Muscle of arm (tissue), 12 donors: ENCODE measurements around the gene LYPD4. TPM values are rescaled to one million over a fixed set of nuclear protein-coding genes. Genes with fewer than 3 reads are reported as not detected.
"Not testable (repeated sequence)": the region's sequence is repeated elsewhere in the genome, so short reads cannot be mapped to it uniquely, and the experiment has no call there.

ENCODE experiments used
- DNase-seq: peaks from one replicate; pipeline ENCODE4 v3.0.0-alpha.2; 2013
- polyA plus RNA-seq, 12 donors: library from polyadenylated mRNA; unstranded; fragments of 120-200 nt; gene quantifications; one replicate each; pipeline ENCODE4 v1.2.1, GENCODE V29; 2013; ENCODE audit not compliant: insufficient read length in 12 of 12

Gene LYPD4
- polyA plus RNA-seq, 12 donors, result not detected

DNA sequence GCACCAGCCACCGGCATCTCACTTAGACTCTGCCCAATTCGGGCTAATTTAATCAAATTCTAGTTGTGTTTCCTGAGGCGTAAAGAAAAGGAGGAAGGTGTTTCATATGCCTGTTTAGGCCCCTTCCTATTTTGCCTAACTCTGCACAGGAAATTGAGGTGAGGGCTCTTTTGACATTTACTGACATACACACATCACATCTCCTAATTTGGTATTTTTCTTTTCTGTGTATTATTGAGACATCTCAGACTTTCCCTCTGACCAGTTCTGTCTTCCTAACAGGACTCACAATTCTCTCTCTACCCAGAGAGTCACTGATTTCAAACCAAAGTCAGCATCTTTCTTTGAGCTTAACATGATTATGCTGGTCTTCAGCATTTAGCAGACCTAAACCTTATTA is 40.1 kb downstream of the LYPD4 start:
- no peak for DNase-seq

DNA sequence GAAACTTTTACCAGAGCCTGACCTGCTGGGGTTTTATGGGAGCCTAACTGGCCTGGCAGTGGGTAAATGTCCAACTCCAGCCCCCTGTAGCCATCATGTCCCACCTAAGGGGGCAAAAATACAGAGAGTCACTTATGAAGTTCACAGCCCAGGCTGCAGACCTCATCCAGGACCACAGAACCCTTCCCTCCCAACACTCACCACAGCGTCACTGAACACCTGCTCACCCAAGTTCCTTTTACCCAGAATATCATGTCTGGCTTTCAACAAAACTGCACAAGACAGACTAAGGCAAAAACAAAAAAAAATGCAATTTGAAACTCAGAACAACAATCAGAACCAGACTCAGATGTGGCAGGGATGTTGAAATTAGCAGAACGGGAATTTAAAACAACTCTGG is 41.7 kb downstream of the LYPD4 start:
- no peak for DNase-seq

DNA sequence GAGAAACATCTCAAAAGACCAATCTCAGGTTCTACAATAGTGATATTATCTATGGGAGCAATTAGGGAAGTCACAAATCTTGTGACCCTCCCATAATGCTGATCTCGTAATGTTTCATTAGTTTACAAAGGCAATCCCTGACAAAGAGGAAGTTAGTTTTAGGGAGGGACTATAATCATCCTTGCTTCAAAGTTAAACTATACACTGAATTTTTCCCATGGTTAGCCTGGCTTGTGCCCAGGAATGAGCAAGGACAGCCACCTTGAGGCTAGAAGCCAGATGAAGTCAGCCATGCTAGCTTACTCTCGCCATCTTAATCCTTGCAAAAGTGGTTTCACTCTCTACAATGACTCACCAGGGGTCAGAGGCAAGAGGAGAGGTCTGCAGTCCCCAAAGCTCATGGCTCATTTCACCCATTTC is 42.7 kb downstream of the LYPD4 start:
- no peak for DNase-seq

DNA sequence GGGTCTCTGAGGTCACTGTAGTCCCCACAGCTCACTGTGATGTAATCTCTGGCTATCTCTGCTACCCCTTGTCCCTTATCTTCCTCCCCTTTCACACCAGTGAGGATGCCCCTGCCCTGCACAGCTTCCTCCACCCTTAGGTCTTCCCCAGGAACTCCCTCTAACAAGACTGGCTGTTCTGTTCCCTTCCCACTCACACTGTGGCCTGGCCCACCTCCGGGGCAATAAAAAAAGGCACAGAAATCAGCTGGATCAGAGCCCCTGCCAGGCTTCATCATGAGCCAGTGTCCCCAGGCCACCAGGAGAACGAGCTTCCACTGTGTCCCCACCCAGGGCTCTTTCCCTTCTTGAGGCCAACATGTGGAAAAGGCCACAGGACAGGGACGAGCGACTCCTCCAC is 43.5 kb downstream of the LYPD4 start:
- no peak for DNase-seq

DNA sequence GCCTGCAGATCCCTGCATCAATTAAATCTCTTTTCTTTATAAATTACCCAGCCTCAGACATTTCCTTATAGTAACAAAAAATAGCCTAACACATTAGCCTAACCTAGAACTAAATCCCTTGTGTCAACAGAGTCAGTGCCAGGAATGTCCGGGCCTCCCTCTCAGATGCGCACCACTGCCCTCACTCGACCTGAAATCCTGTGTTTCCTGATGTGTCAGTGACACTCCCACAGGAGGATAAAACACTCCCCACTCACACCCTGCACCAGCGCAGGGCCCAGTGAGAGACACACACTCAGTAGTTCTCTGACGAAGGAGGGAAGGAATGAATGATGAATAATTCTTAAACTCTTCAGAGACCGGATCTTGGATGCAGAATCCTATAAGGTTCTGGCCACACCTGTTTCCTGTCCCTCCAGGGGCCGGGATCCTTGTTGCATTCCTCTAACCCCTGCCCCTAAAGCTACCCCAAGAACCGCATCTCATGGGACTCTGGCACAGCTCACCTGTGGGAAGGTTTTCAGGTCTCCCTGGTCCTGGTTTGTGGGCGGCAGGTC is 45.0 kb downstream of the LYPD4 start:
- no peak for DNase-seq

DNA sequence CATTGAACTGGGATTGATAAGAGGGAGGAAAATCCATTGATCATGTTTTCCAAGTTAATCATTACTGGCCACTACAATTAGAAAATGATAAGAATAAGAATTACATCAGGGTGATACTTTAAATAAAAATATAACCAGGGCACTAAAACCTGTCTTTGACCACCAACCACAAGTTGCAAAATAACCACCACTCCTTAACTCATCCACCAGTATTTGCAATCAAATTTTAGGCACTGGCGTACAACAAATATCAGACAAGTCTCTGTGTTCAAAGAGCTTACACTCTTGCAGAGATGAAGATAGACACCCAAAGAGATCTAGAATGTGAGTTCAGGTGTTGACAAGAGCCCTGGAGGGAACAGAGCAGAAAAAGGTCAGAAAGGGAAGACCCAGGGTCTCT is 47.6 kb downstream of the LYPD4 start:
- DNase-seq, result no peak

DNA sequence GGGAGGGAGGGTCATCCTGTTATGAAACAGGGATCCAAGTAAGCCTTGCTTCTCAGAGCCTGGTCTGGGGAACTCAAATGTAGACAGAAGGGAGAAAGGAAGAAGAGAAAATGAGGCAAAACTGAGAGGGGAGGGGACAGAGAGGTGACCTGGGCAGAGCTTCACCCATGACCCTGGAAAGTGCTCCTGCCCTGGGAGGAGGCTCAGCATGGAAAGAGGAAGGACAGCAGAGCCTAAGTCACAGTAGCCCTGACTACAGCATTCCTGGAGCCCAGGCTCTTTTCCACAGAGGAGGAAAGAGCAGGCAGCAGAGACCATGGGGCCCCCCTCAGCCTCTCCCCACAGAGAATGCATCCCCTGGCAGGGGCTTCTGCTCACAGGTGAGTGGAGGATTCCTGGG is 48.1 kb downstream of the LYPD4 start, which contains the start of gene CEACAM3:
Gene CEACAM3 (plus strand): TSS at position 226 of the 400 bp plus-strand sequence. CDS start 91 bp downstream, at position 317.
- DNase-seq, result no peak

DNA sequence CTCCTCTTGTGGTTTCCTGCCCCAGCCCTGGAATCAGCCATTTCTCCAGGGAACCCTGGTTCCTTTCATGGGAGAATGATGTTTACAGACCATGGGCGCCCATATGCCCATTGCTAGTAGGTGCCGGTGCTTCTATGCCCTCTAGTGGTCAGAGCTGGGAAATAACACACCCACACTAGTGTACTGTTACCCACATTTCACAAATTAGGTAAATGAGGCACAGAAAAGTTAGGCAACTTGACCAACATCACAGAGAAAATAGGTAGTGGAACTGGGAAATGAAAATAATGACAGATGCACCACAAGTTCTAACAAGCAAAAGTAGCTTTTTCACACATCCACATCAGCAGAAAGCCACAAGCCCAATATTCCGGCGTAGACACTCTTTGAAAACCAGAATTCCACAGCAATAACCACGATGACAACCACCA is 49.4 kb downstream of the LYPD4 start:
- no peak for DNase-seq

DNA sequence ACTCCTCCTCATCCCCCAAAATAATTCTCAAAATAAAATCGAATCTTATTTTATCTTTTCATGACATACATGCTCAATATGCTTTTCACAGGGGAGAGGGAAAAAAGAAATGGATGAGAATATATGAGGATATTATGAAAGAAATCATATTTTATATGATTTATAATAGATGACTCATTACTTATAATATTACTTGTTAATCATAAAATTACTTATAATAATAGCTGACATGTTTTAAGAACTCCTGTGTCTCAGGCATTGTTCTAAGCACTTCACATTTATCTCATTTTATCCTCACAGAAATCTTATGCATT is 51.1 kb downstream of the LYPD4 start:
- no peak for DNase-seq

DNA sequence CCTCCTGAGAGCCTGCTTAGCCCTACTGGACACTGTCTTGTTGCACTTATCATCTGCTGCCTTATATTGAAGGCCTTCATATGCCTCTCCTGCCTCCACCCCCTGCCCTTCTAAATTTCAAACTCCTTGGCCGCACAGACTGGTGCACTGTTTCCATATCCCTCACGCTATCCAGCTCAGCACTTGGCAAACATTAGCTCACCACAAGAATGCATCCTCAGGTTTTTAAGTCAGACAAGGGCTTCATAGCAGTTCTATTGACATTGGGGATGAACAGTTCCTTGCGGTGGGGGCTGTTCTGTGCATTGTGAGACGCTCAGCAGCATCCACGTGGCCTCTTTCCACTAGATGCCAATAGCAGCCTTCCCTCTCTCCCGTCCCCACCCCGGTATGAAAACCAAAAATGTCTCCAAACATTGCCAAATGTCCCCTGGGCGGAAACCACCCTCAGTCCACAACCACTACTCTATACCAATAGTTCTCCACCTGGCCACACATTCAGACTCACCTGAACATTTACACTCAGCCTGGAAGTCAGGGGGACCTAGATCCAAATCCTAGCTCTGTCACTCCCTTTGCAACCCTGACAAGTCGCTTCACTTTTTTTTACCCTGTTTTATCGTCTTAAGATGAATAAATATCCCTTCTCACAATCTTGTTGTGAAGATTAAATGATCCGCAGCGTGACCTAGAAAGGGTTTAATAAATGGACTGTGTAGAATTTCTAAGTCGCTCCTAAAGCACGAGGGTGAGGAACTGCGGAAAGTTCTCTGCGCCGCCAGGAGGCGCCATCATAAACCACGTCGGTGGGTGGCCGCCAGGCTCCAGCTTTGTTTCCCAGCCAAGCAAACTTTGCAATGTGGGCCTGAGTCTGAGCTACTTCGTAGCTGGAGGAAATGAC is 51.7 kb downstream of the LYPD4 start:
- DNase-seq, result no peak

DNA sequence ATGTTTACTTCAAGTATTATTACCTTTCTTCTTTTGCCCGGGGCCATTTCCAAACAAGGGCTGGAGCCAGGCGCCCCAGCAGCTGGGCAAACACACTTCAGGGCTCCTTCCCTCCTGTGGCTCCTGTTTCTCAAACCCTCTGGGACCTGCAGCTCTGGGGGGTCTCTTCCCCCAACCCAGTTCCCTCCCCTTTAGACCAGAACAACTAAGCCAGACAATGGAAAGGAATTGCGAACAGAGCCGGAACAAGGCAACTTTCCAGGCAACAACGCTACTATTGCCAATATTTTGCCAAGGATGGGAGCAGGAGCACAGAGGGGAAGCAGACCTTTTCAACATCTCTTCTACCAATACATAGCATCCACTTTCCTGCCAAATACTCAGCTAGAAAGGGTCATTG is 55.4 kb downstream of the LYPD4 start:
- not testable (repeated sequence) for DNase-seq

DNA sequence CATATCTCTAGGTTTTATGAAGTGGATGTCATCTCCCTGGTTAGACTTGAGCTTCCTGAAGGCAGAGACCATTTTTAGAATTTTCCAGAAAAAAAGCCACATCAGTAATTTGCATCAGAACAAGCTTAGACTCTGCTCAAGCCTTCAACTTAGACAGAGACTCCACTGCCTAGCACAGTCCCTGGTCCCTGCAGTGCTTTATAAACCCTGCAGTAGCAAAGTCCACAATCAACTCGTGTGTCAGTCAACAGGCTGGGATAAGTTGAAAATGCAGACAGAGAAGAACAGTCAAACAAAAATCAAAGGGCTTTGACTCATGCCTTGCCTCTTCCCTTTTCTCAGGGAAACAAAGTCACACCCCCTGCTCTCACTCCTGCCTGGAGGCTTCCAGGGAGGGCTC is 56.0 kb downstream of the LYPD4 start:
- not testable (repeated sequence) for DNase-seq

Other genes starting within 250 kb of the LYPD4 start
- under 1 TPM in 4 of 12 donors, not detected in 8; 0.09 to 0.79 (median 0.29) TPM for gene CEACAM4, start 217.6 kb downstream of the LYPD4 start, polyA plus RNA-seq
- gene CEACAM7, start 156.4 kb downstream of the LYPD4 start, polyA plus RNA-seq, result not detected
- gene CEACAM5, start 136.1 kb downstream of the LYPD4 start, polyA plus RNA-seq, result 10 to 100 TPM in 1 of 12 donors, under 1 TPM in 6, not detected in 5; 0.05 to 23.2 (median 0.21) TPM
- 1 to 10 TPM in 2 of 12 donors, under 1 TPM in 7, not detected in 3; 0.08 to 5.2 (median 0.21) TPM for gene CEACAM6, start 89.2 kb downstream of the LYPD4 start, polyA plus RNA-seq
- gene CEACAM3, start 48.1 kb downstream of the LYPD4 start, polyA plus RNA-seq, result under 1 TPM in 3 of 12 donors, not detected in 9; 0.24 to 0.48 (median 0.40) TPM
- not detected for gene DMRTC2, start 359 bp upstream of the LYPD4 start, polyA plus RNA-seq
- gene RPS19, start 15.6 kb upstream of the LYPD4 start, polyA plus RNA-seq, result 1,000 to 10,000 TPM in 11 of 12 donors, not detected in 1; 1,642 to 2,436 (median 1,937) TPM
- 1 to 10 TPM in 1 of 12 donors, under 1 TPM in 9, not detected in 2; 0.48 to 9.8 (median 0.73) TPM for gene CD79A, start 32.6 kb upstream of the LYPD4 start, polyA plus RNA-seq
- gene ARHGEF1, start 38.5 kb upstream of the LYPD4 start, polyA plus RNA-seq, result 100 to 1,000 TPM in 2 of 12 donors, 10 to 100 TPM in 9, not detected in 1; 28.7 to 116 (median 35.3) TPM
- under 1 TPM in 8 of 12 donors, not detected in 4; 0.08 to 0.18 (median 0.11) TPM for gene ERFL, start 83.8 kb upstream of the LYPD4 start, polyA plus RNA-seq
- gene RABAC1, start 114.6 kb upstream of the LYPD4 start, polyA plus RNA-seq, result 100 to 1,000 TPM in 1 of 12 donors, 10 to 100 TPM in 10, not detected in 1; 39.4 to 104 (median 56.4) TPM
- gene ATP1A3, start 149.5 kb upstream of the LYPD4 start, polyA plus RNA-seq, result 10 to 100 TPM in 1 of 12 donors, 1 to 10 TPM in 1, under 1 TPM in 9, not detected in 1; 0.30 to 16.6 (median 0.59) TPM
- gene GRIK5, start 225.5 kb upstream of the LYPD4 start, polyA plus RNA-seq, result 10 to 100 TPM in 1 of 12 donors, 1 to 10 TPM in 10, not detected in 1; 1.7 to 10.3 (median 3.2) TPM
- gene ZNF574, start 231.5 kb upstream of the LYPD4 start, polyA plus RNA-seq, result 10 to 100 TPM in 3 of 12 donors, 1 to 10 TPM in 8, not detected in 1; 7.2 to 13.3 (median 9.2) TPM